Thoracic aorta (tissue), 2 donors: ENCODE data around the gene GFRA1. TPM values are rescaled to one million over a fixed set of nuclear protein-coding genes. Genes with fewer than 3 reads are reported as not detected.

ENCODE experiments used
- ATAC-seq: fragments of 150-250 bp; one replicate; pipeline ENCODE4 v1.8.0; 2017; ENCODE audit warnings: low read depth; ENCODE audit not compliant: insufficient number of reproducible peaks, low FRiP score
- DNase-seq: peaks from one replicate; pipeline ENCODE4 v3.0.0-alpha.2; 2020; ENCODE audit warnings: low spot score
- H3K27ac ChIP-seq, 2 donors: fragments of 200-600 bp; sonication (generic); 1 replicate in 1 of 2; 2 replicates in 1 of 2; pipeline ENCODE4 v1.5.1; 2016; ENCODE audit warnings: mild to moderate bottlenecking in 2 of 2, moderate library complexity in 2 of 2
- H3K27me3 ChIP-seq: fragments of 200-600 bp; sonication (generic); replicated peaks from 2 replicates; pipeline ENCODE4 v1.6.0; 2016; ENCODE audit warnings: mild to moderate bottlenecking; ENCODE audit not compliant: insufficient read depth
- H3K36me3 ChIP-seq: fragments of 200-600 bp; sonication (generic); one replicate; pipeline ENCODE4 v1.5.1; 2016
- H3K4me1 ChIP-seq, 2 donors: fragments of 200-600 bp; sonication (generic); 1 replicate in 1 of 2; 2 replicates in 1 of 2; pipeline versions ENCODE4 v1.5.1 to v1.6.0; 2016; ENCODE audit warnings: low read depth in 2 of 2, mild to moderate bottlenecking in 1 of 2; ENCODE audit not compliant: control insufficient read depth in 1 of 2
- H3K4me3 ChIP-seq: fragments of 200-600 bp; sonication (generic); 2 replicates; pipeline ENCODE4 v1.5.1; 2016; ENCODE audit warnings: mild to moderate bottlenecking
- H3K9me3 ChIP-seq: fragments of 200-600 bp; sonication (generic); 2 replicates; pipeline ENCODE4 v1.5.1; 2016
- CTCF ChIP-seq: fragments of 200-600 bp; sonication (generic); IDR thresholded peaks from one replicate; pipeline ENCODE4 v1.5.1; 2019; ENCODE audit warnings: antibody characterized with exemption
- total RNA-seq, 2 donors: library from RNA; depleted of rRNA; stranded (reverse); fragments of >200 nt; gene quantifications; one replicate each; pipeline versions ENCODE4 v1.1.0 to v1.2.3, GENCODE V29; 2016

Gene GFRA1
- total RNA-seq, 2 donors from 2014 or later: 5.8 to 9.3 TPM

- ATAC-seq: no peak
- Histone ChIP-seq H3K9me3 (no peaks in the 10 kb centered on the region), H3K4me1 (no peaks in the 10 kb centered on the region), H3K36me3 (no peaks in the 10 kb centered on the region), H3K27ac (no peak overlapping the region), H3K27me3 (no peaks in the 10 kb centered on the region), H3K4me3 (no peak overlapping the region)
- no peak for TF ChIP-seq CTCF
- no peak for DNase-seq
Measured at GRCh38 chr10:116221053-116221452, 52.0 kb downstream of the GFRA1 start.

- no peak overlapping the region for H3K27ac ChIP-seq
- no peak overlapping the region for H3K4me3 ChIP-seq
- no peaks in the 10 kb centered on the region for H3K9me3 ChIP-seq
- H3K4me1 ChIP-seq: no peaks in the 10 kb centered on the region
- TF ChIP-seq CTCF: no peak
- DNase-seq: no peak
- H3K27me3 ChIP-seq: no peaks in the 10 kb centered on the region
- no peaks in the 10 kb centered on the region for H3K36me3 ChIP-seq
- ATAC-seq: no peak
Measured at GRCh38 chr10:116216676-116217075, 56.3 kb downstream of the GFRA1 start.

GRCh38 chr10:116215651-116216050, 57.4 kb downstream of the GFRA1 start:
- Histone ChIP-seq H3K27me3 (no peaks in the 10 kb centered on the region), H3K4me1 (peaks cover 0 to 5% of the 10 kb centered on the region in 2 donors), H3K36me3 (no peaks in the 10 kb centered on the region), H3K4me3 (no peak overlapping the region), H3K27ac (no peak overlapping the region), H3K9me3 (no peaks in the 10 kb centered on the region)
- ATAC-seq: no peak
- DNase-seq: no peak
- TF ChIP-seq CTCF: no peak

GRCh38 chr10:116211682-116212081, 61.3 kb downstream of the GFRA1 start:
- no peaks in the 10 kb centered on the region for H3K9me3 ChIP-seq
- no peaks in the 10 kb centered on the region for H3K27me3 ChIP-seq
- DNase-seq: no peak
- TF ChIP-seq CTCF: no peak
- H3K27ac ChIP-seq: no peak overlapping the region
- no peak overlapping the region for H3K4me3 ChIP-seq
- H3K4me1 ChIP-seq: peaks cover 0 to 5% of the 10 kb centered on the region in 2 donors
- ATAC-seq: no peak
- H3K36me3 ChIP-seq: no peaks in the 10 kb centered on the region

GRCh38 chr10:116210588-116211346, 62.2 kb downstream of the GFRA1 start:
- H3K27ac ChIP-seq: no peak overlapping the region
- ATAC-seq (no peak), DNase-seq (no peak)
- no peaks in the 10 kb centered on the region for H3K9me3 ChIP-seq
- H3K4me3 ChIP-seq: no peak overlapping the region
- TF ChIP-seq CTCF: no peak
- no peaks in the 10 kb centered on the region for H3K27me3 ChIP-seq
- no peaks in the 10 kb centered on the region for H3K36me3 ChIP-seq
- peaks cover 0 to 5% of the 10 kb centered on the region in 2 donors for H3K4me1 ChIP-seq
